Measurements from ENCODE around the gene KCNC3. TPM values are rescaled to one million over a fixed set of nuclear protein-coding genes. Genes with fewer than 3 reads are reported as not detected.

The KCNC3 gene
- total and polyA plus RNA-seq, 10 of the 15 experiments (the other 5 are each of a cell fraction or from before 2014, with no cell fraction given) = 0.08 to 3.8 (median 0.44) TPM; not detected in 2

DNA sequence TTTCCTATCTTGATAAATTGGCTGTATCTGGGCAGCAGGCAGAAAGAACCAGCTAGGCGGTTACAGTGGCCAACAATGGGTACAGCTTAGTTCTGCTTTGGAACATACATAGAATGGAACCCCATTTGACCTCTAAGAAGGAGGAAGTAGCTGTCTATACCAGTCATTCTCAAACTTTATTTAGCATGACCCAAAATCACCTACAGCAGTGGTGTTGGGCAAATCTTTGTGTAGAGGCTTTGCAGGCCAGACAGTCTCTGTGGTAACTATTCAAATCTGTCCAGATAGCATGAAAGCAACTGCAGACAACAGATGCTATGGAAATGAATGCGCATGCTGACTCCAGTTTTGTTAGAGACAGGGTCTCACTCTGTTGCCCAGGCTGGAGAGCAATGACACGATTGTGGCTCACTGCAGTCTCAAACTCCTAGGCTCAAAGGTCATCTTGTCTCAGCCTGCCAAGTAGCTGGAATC lies 12.0 kb upstream of the KCNC3 start (continued):
- no peak for TF ChIP-seq STAT1 (conservative IDR thresholded peaks at IDR 0.05)
- TF ChIP-seq NFXL1 (IDR thresholded peaks at IDR 0.05; ENCODE audit: borderline replicate concordance) = no peak
- TF ChIP-seq SPI1 (IDR thresholded peaks at IDR 0.05; ENCODE audit: borderline replicate concordance, insufficient read depth, low read depth, low read length) = peak; percentile 73
- peak; percentile 67 for TF ChIP-seq ATF7 (IDR thresholded peaks at IDR 0.05; ENCODE audit: low read depth)
- peak; percentile 77; the same call in 1 of the 2 replicates for TF ChIP-seq MEF2A (IDR thresholded peaks at IDR 0.05; ENCODE audit: insufficient read depth, low read depth, low read length)
- TF ChIP-seq, protein P1, sequence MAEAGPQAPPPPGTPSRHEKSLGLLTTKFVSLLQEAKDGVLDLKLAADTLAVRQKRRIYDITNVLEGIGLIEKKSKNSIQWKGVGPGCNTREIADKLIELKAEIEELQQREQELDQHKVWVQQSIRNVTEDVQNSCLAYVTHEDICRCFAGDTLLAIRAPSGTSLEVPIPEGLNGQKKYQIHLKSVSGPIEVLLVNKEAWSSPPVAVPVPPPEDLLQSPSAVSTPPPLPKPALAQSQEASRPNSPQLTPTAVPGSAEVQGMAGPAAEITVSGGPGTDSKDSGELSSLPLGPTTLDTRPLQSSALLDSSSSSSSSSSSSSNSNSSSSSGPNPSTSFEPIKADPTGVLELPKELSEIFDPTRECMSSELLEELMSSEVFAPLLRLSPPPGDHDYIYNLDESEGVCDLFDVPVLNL (IDR thresholded peaks at IDR 0.05; ENCODE audit: low read depth, low read length) = no peak
- TF ChIP-seq NFIC (IDR thresholded peaks at IDR 0.05; ENCODE audit: low read depth, low read length) = peak; percentile 74
- peak; percentile 12; the same call in 1 of the 2 replicates for TF ChIP-seq SREBF1 (IDR thresholded peaks at IDR 0.05; ENCODE audit: low read length)
- TF ChIP-seq NR2C1 (IDR thresholded peaks at IDR 0.05) = peak; percentile 26; the same call in 1 of the 2 replicates
- TF ChIP-seq, protein P2, sequence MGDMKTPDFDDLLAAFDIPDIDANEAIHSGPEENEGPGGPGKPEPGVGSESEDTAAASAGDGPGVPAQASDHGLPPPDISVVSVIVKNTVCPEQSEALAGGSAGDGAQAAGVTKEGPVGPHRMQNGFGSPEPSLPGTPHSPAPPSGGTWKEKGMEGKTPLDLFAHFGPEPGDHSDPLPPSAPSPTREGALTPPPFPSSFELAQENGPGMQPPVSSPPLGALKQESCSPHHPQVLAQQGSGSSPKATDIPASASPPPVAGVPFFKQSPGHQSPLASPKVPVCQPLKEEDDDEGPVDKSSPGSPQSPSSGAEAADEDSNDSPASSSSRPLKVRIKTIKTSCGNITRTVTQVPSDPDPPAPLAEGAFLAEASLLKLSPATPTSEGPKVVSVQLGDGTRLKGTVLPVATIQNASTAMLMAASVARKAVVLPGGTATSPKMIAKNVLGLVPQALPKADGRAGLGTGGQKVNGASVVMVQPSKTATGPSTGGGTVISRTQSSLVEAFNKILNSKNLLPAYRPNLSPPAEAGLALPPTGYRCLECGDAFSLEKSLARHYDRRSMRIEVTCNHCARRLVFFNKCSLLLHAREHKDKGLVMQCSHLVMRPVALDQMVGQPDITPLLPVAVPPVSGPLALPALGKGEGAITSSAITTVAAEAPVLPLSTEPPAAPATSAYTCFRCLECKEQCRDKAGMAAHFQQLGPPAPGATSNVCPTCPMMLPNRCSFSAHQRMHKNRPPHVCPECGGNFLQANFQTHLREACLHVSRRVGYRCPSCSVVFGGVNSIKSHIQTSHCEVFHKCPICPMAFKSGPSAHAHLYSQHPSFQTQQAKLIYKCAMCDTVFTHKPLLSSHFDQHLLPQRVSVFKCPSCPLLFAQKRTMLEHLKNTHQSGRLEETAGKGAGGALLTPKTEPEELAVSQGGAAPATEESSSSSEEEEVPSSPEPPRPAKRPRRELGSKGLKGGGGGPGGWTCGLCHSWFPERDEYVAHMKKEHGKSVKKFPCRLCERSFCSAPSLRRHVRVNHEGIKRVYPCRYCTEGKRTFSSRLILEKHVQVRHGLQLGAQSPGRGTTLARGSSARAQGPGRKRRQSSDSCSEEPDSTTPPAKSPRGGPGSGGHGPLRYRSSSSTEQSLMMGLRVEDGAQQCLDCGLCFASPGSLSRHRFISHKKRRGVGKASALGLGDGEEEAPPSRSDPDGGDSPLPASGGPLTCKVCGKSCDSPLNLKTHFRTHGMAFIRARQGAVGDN (IDR thresholded peaks at IDR 0.05) = peak; percentile 85
- TF ChIP-seq, protein P3, sequence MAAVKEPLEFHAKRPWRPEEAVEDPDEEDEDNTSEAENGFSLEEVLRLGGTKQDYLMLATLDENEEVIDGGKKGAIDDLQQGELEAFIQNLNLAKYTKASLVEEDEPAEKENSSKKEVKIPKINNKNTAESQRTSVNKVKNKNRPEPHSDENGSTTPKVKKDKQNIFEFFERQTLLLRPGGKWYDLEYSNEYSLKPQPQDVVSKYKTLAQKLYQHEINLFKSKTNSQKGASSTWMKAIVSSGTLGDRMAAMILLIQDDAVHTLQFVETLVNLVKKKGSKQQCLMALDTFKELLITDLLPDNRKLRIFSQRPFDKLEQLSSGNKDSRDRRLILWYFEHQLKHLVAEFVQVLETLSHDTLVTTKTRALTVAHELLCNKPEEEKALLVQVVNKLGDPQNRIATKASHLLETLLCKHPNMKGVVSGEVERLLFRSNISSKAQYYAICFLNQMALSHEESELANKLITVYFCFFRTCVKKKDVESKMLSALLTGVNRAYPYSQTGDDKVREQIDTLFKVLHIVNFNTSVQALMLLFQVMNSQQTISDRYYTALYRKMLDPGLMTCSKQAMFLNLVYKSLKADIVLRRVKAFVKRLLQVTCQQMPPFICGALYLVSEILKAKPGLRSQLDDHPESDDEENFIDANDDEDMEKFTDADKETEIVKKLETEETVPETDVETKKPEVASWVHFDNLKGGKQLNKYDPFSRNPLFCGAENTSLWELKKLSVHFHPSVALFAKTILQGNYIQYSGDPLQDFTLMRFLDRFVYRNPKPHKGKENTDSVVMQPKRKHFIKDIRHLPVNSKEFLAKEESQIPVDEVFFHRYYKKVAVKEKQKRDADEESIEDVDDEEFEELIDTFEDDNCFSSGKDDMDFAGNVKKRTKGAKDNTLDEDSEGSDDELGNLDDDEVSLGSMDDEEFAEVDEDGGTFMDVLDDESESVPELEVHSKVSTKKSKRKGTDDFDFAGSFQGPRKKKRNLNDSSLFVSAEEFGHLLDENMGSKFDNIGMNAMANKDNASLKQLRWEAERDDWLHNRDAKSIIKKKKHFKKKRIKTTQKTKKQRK (IDR thresholded peaks at IDR 0.05; ENCODE audit: low read depth, low read length) = no peak
- peak; percentile 42; the same call in 1 of the 2 replicates for TF ChIP-seq TBL1XR1 (IDR thresholded peaks at IDR 0.05; ENCODE audit: low read depth, low read length)
- TF ChIP-seq, protein P4, sequence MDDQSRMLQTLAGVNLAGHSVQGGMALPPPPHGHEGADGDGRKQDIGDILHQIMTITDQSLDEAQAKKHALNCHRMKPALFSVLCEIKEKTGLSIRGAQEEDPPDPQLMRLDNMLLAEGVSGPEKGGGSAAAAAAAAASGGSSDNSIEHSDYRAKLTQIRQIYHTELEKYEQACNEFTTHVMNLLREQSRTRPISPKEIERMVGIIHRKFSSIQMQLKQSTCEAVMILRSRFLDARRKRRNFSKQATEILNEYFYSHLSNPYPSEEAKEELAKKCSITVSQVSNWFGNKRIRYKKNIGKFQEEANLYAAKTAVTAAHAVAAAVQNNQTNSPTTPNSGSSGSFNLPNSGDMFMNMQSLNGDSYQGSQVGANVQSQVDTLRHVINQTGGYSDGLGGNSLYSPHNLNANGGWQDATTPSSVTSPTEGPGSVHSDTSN (IDR thresholded peaks at IDR 0.05; ENCODE audit: insufficient replicate concordance, low read depth, low read length) = no peak
- TF ChIP-seq, protein P5, sequence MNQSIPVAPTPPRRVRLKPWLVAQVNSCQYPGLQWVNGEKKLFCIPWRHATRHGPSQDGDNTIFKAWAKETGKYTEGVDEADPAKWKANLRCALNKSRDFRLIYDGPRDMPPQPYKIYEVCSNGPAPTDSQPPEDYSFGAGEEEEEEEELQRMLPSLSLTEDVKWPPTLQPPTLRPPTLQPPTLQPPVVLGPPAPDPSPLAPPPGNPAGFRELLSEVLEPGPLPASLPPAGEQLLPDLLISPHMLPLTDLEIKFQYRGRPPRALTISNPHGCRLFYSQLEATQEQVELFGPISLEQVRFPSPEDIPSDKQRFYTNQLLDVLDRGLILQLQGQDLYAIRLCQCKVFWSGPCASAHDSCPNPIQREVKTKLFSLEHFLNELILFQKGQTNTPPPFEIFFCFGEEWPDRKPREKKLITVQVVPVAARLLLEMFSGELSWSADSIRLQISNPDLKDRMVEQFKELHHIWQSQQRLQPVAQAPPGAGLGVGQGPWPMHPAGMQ (IDR thresholded peaks at IDR 0.05; ENCODE audit: borderline replicate concordance) = no peak
- 0 out of 2 replicates have a peak, but pooled peaks have one; percentile 25 for TF ChIP-seq YY1 (IDR thresholded peaks at IDR 0.05; ENCODE audit: low read depth, low read length)
- TF ChIP-seq BRCA1 (IDR thresholded peaks at IDR 0.05; ENCODE audit: low read depth, low read length) = no peak
- no peak for TF ChIP-seq GATAD2B (conservative IDR thresholded peaks at IDR 0.05; ENCODE audit: low read depth)
- TF ChIP-seq ZNF384 (IDR thresholded peaks at IDR 0.05; ENCODE audit: borderline replicate concordance, low read depth, low read length) = 0 out of 2 replicates have a peak, but pooled peaks have one; percentile 8
